Medulla oblongata (tissue), 1 donor: ENCODE data around the gene DAB2.
A peak's percentile ranks its signal among the peaks of the same experiment; 100 is the strongest.
"Not testable (repeated sequence)": the region's sequence is repeated elsewhere in the genome, so short reads cannot be mapped to it uniquely, and the experiment has no call there.

Source experiments
- DNase-seq: peaks from one replicate; pipeline ENCODE4 v3.0.0-alpha.2; 2015; ENCODE audit errors: extremely low spot score

Gene DAB2

DNA sequence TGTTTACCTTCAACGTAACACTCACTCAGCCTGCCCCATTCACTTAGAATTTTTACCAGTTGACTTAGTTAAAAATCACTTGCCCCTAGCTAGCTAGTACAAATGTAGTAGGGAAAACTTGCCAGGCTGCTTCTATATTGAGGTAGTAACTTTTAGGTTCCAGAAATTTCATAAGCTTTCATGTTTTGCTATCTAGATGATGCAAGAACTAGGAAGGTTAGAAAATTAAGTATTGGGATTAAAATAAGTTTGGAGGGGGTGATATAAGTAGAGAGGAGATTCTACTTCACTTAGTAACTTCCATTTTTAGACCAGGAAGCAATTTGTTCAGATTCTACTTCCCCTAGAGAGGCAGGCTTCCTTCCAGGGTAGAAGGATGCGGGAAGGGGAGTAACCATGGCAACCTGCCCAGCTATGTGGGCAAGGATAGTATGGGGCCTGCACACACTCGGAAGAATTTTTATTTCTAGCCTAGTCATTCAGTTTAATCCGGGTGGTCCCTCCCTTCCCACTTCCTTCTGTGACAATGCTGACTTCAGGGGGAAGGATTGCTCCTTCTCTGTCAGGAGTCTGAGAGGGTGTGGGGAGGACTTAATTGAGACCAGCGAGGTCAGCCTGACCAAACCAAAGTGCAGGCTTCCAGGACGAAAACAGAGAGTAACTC lies 4.2 kb downstream of the DAB2 start:
- DNase-seq, result peak; percentile 72

DNA sequence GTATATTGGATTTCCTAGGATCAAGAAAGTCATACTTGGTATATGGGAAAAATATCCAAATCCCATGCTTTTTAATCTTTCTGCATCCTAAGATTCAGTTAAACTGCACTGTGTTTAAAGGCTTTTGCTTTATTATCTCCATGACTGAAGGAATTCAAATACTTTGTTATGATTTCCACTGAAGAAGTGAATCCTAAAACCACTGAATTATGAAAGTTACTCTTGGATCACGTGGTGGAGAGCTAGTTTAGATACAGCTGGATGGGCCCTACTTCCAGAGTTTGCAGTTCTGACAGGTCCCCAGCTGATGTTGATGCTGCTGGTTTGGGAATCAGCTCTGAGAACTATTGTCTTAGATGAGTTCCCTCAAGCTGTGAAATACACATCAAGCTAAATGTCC lies 5.0 kb downstream of the DAB2 start:
- DNase-seq, result no peak

DNA sequence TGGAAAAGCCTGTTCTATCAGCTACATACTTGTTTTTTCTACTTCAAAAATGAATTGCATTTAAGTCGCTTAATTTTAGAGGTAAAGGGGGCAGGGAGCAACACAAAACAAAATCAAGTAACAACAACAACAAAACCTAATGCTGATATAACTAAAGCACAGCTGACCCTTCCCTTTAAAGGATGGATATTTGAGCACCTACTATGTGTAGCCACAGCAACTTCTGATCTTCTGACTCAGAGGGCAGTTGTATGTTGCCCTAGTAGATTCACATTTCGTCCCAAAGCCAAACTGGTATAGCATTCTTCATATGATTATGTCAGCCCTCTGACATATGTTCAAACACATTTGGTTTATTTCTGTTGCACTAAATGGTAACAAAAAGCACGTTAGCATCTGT lies 6.8 kb downstream of the DAB2 start:
- DNase-seq, result no peak

DNA sequence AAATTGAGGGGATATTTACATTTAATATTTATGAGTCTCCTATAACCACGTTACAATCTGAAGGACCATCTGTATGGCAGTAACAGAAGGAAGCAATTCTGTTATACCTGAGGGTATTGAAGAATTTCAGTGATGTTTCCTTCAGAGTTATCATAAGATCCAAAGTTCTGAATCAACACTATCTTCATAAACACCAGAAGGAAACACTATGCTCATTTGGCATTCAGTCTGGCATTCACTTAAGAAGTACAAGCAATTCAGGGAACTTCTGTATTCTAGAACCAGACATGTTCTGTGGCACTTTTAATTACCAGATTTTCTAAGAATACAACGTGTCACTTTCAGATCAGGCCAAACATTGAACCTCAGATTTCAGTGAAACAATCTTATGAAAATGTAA lies 9.6 kb downstream of the DAB2 start:
- no peak for DNase-seq

DNA sequence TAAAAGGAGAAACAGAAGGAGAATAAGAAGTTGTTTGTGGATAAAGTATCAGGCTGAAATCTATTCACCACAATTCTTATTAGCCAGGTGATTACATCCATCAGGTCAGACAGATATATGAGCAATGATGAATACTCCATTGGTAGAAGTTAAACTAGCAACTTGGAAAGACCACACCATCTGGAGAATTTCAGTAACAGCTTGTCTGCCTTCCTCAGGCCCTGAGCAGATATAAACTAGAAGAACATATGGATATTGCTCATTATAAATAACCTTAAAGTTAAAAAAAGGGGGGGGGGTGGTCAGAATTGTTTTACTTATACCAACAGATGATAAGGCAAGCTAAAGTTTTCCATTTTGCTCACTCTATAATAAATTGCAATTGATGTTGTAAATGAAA lies 10.4 kb downstream of the DAB2 start:
- DNase-seq, result no peak

DNA sequence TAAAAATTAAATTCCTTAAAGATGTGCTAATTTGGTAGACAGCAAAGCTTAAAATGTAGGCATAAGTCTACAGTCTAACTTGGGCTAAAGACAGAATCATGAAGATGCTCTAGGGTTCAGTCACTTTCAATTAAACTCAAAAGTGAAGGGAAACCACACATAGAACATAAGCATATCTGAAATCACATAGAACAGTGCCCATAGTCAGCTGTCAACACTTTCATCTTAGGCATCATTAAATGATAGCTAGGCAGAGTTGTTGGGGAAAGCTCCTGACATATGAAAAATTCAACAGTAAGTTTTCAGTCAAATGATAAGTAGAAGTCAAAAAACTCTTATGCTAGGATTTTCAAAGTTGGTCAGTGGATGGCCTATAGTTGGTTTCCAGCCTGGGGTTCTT lies 11.0 kb downstream of the DAB2 start:
- no peak for DNase-seq

DNA sequence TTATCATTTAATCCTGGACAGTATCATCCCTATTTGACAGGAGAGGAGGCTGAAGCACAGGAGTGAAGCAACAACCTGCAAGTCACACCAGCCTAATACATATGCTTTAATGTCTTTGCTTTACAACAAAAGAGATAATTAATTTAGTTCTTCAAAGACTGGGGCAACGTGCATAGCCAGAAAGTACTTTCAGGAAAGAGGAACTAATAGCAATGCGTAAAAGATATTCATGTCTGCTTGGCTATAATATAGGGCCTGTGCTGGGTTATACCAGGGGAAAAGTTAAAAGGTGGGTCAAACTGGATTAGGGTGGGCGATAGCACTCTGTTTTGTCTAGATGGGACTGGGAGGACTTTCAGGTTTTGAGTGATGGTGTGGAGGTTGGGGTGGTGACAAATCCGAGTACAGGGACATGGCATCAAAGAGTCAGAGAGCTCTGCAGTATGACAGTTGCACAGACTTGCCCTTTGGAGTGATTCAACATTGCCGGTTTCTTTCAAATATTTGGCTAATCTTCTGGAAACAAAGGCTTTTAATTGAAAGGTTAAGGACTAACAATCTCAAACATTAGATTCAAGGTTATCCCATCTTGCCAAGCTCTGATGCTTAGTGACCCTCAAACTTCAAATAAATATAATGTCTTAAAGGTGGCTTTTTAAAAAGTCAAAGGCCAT lies 11.9 kb downstream of the DAB2 start:
- DNase-seq, result no peak

DNA sequence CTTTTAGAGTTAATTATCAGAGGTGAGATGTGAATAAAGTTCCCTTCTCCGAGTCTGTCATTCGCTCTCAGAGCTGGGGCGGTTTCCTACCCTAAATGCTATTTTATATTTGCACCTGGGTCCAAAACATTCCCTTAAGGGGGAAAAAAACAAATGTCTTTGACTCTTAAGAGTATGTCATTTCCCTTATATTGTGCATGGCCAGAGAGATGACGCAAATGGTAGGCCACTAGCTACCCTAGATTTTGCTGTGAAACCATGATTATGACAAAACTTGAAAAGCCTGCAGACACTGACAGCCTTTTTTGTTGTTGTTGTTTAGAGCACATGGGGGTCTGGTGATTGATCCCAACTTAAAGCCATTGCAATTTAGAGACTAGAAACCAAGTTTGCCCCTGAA lies 12.8 kb downstream of the DAB2 start:
- DNase-seq, result no peak

DNA sequence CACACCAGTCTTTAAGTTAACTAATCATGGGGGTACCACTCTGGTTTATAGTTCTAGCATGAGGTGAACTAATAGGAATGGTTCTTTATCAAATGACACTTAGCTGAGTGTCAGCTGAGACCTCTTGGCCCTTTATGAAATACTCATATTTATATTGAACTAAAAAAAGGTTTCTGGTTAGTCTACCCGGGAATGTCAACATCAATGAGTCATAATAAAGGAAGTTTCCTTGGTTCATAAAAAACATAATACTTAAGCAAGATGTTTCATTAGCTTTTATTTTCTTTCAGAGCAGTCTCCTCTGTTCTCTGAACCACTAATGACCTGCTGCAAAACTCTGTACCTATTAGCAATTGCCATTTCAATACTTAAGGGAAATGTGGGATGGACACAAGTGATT lies 13.7 kb downstream of the DAB2 start:
- DNase-seq, result no peak

DNA sequence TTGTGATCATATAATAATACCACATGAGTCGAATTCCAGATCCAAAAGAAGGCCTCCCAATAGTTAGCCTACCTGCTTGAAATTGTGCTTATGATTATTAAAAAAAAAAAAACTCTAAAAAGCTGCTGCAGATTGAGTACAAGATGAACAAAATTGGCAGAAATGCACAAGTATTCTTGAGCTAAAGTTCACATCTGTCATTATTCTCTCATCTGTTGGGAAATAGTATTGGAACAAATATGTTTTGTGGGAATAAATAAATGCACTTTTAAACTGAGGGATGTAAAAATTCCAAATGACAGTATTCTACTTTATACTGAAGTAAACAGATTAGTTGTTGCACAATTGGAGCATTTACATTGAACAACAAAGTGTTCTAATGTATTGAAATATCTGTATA lies 15.7 kb downstream of the DAB2 start:
- DNase-seq, result no peak

DNA sequence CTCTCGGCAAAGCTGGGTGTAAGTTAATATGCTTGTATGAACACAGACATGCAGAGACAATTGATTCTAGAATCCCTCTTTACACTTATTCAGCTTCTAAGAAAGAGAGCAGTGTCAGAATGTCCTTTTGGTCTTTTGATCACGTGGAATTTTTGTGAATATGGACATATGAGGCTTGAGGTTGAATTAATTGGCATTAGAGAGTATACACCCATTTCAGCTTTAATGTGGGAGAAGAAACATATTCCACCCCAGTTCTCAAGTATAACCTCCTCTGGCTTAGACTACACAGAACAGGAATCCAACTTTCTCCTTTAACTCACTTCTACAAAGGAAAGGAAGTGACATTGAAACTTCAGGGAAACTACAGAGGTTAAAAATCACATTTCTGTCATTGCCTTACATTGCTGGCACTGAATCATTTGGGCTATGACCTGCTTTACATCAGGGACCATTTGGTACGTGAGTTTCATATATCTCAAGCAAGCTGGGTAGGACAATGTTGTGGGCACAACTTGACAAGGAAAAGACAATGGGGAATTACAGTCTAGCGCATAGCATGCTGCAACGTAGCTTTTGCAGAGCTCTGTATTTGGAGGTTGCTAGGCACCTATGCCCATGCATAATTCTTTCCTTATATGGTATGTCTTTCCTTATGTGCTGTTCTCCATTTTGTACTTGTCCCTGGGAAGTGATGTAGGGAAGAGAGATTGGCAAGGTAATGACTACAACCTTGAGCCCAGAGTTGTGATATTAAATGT lies 19.5 kb downstream of the DAB2 start:
- DNase-seq, result no peak

DNA sequence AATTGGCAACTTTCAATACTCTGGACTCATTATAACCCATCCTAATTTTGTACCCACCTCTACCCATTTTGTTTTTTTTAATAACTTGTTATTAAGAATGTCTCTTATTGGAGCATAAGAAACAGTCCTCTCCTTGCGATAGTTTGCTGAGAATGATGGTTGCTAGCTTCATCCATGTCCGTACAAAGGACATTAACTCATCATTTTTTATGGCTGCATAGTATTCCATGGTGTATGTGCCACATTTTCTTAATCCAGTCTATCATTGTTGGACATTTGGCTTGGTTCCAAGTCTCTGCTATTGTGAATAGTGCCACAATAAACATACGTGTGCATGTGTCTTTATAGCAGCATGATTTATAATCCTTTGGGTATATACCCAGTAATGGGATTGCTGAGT lies 21.0 kb downstream of the DAB2 start:
- not testable (repeated sequence) for DNase-seq

DNA sequence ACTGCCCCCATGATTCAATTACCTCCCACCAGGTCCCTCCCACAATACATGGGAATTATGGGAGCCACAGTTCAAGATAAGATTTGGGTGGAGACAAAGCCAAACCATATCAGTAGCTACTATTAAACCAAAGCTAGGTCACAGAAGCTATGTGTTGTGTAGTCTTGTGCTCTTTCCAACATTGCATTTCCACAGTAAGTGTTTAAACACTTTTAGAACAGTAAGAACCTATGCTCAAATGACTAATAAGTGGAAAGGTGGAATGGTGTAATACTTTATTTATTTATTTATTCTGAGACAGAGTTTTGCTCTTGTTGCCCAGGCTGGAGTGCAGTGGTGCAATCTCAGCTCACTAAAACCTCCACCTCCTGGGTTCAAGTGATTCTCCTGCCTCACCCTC lies 22.6 kb downstream of the DAB2 start:
- not testable (repeated sequence) for DNase-seq

DNA sequence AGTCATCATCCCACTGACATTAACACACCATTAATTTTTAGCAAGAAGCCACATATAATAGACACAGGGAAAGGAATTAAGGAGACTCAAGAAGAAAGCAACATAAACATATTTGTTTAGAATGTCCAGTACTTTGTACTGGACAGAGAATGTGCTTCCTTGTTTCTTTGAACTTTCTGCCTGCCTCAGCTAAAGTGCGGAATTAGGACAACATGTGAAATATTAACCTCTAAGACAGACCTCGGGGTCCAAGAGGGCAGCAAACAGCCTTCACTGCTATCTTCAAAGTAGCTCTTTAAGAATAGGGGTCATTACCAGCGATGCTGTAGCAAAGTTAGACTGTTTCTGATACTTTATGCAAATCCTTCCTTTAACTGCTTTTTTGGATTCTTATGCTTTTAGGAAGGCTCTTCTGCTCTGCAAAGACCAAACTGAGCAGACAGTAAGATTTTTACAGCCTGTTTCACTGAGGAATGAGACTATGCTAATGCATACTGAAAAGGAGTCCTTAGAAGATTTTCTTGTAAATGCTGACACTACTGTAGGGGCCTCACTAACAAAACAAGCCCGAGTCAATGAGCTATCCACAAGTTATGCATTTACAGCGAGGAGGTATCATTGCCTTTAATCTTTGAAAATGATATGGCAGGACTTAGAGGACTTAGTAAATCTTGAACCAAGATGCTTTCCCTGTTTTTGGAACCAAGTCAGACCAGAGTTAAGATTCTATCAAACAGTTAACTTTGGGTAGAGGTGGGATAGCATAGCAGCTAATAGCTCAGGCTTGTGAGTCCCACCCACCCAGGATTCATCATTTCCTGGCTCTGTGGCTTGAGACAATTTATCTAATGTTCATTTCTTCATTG lies 23.8 kb downstream of the DAB2 start:
- DNase-seq, result peak; percentile 27

DNA sequence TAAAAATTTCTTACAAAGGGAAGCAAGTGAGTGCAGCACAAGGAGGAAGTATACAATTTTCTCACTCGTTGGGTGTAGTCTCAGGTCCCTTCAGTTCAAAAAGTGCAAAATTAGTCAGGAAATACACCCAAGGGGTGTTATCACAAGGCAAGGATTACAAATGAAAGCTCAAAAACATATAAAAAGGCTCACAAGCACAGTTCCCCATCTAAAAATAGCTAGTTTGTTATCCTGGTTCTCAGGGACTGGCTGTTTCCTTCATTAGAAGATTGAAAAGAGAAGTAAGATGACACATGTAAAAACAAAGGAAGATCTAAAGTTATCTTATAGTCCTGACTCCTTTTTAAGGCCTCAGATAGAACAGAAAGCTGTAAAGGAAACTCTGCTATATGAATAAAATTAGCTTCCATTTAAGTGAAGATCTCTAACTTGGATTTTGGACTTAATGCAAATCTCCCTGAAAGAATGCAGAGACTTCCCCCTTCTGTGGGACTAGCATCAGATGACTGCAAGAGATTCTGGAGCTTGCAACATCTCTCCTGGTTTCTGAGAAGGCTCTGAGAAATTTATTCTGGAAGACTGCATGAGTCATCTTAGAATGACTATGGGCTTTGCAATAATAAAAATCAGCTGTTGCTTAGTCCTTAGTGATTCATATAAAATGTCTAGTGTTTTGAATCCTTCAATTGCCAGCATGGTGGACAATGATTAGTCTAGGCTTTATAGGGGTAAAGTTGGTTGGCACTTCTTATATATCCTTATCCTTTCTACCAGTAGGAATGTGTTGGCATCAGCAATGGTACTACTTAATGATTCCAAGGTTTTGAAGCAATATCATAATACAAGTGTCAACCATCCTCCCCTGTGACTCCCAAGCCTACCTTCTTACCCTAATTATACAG lies 25.4 kb downstream of the DAB2 start:
- peak; percentile 79 for DNase-seq

DNA sequence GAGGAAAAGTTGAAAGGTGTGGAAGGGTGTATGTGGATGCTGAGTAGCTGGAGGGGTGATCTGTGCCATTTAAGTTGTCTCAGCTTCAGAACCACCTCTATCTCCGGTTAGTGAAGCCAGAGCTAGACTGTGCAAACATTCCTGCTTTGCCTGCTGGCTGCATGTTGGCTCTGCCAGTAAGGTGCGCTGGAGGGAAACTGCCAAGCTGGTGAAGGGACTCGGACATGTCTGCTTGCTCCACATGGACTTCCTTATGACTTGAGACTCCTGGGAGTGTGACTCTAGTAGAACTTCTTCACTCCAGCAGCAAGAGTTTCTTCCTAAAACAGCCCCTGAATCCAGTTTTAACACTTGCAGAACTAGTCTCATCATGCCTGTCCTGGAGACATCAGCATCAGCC lies 27.9 kb downstream of the DAB2 start:
- no peak for DNase-seq

DNA sequence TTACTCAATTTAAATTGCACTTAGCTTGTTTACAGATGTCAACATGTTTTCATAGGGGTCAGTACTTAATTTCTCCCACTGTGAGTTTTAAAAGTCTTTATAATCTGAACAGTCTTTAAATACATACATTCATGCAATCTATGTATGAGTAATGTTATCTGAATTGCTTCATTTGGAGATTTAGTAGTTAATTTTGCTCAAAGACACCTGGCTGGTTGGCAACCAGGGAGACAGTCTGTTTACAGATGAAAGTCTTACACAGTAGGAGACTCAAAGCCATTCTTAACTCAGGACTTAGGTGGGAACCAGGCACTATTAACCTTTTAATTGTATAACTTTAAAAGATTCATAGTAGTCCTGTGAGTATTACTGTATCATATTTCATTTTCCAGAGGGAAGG lies 29.3 kb downstream of the DAB2 start:
- DNase-seq, result no peak

DNA sequence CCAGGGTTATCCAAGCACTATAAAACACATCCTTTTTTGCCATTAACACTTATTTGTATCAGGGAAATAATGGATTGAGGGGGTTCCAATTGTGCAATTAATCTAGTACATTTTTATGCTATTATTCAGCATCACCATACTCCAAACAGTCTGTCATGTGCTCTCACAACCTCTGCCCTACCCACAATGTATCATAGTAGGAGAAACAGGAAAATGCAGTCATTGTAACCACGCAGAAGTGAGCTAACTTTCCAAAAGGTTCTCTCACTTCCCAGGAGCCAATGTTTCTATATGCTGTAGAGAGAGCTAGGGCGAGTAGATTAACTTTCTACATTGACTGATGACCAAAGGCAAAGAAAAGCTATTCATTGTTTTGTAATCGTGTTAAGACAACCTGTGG lies 29.8 kb downstream of the DAB2 start:
- no peak for DNase-seq

DNA sequence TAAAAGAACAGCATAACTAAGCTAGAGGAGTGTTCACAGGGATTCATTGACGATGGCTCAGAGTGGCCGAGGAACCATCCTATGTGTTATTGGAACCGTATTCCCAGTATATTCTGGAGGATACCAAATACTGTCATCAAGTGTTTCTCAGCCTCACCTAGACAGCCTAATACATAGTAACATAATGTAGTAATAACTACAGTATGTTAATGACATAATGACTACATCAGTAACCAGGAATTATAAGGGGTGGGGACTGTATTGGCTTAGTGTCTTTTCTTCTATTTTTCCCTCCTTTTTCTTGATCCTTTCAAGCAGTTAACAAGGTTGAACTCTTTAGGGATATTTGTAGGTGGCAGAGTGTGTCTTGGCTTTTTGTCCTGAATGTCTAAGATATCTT lies 33.8 kb downstream of the DAB2 start:
- no peak for DNase-seq

DNA sequence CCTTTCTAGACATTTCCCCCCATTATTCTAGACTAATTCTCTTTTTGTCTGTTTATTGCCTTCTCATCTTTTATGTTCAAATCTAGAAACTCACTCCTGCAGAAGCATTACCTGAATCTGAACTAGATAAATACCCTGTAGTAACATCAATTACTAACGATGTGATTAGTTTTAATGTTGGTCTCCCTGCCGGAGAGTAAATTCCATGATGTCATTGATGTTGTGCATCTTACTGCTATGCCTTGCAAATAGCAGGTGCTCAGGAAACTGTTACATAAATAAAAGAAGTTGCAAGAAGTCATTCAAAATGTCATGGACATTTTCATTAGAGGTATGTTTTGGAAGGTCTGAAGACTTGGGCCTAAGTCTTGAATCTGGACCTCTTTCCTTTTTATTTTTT lies 37.5 kb downstream of the DAB2 start:
- DNase-seq, result no peak

DNA sequence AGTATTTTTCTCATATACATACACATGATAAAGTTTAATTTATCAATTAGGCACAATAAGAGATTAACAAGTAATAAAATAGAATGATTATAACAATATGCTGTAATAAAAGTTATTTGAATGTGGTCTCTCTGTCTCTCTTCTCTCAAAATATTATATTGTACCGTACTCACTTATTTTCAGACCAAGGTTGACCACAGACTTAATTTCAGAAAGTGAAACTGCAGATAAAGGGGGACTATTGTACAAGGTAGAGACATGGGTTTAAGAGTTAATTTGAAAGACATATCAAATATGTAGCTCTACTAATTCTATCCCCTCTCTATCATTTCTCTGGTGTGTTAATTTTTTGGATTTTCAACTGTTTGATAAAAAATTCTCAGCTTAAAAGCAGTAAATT lies 40.5 kb downstream of the DAB2 start:
- DNase-seq, result no peak
